Panc1 (cell line): ENCODE data around the gene FAM107B. TPM values are rescaled to one million over a fixed set of nuclear protein-coding genes. Genes with fewer than 3 reads are reported as not detected.

Source experiments
- ATAC-seq: fragments of 200-7000 bp; cut with Tn5 transposase; 2 replicates; pipeline ENCODE4 v1.9.1; 2020; ENCODE audit warnings: mild to moderate bottlenecking, moderate library complexity
- BruUV-seq: library from RNA; stranded (reverse); fragments of 400-500 nt; replicated peaks from 2 replicates; lab custom pipeline; 2021; lab: Mats Ljungman, UMichigan
- CTCF ChIA-PET: fragments of 300-600 bp; sonication (Branson Sonifier 250); formaldehyde crosslinking; loops from one replicate; lab custom pipeline; 2022; ENCODE audit warnings: antibody characterized with exemption; lab: Charles Lee
- POLR2A ChIA-PET: fragments of 300-600 bp; sonication (Branson Sonifier 250); formaldehyde crosslinking; loops from one replicate; lab custom pipeline; 2022; ENCODE audit warnings: antibody characterized with exemption; lab: Charles Lee
- DNase-seq: peaks from one replicate; pipeline ENCODE4 v3.0.0-alpha.2; 2010; ENCODE audit warnings: low read depth, low spot score
- H3K27ac ChIP-seq: 2 replicates; pipeline ENCODE4 v1.5.1; 2011; ENCODE audit warnings: mild to moderate bottlenecking, low read length, inconsistent platforms
- H3K27me3 ChIP-seq: fragments of 200-500 bp; sonication (Bioruptor generic); 2 replicates; pipeline ENCODE4 v1.6.0; 2014; ENCODE audit warnings: low read length, inconsistent platforms; ENCODE audit not compliant: control insufficient read depth, insufficient read depth
- H3K36me3 ChIP-seq: fragments of 200-500 bp; sonication (Bioruptor generic); 2 replicates; pipeline ENCODE4 v1.5.1; 2014; ENCODE audit warnings: inconsistent platforms, mild to moderate bottlenecking, low read length, moderate library complexity; ENCODE audit not compliant: control insufficient read depth, insufficient read depth
- H3K4me1 ChIP-seq: 2 replicates; pipeline ENCODE4 v1.5.1; 2011; ENCODE audit warnings: inconsistent platforms, mild to moderate bottlenecking, low read length, moderate library complexity; ENCODE audit not compliant: control insufficient read depth, insufficient read depth
- H3K4me3 ChIP-seq, 2 experiments: 2 replicates each; pipeline ENCODE4 v1.5.1; 2011 to 2012; ENCODE audit warnings: low read depth in 2 of 2, low read length in 2 of 2, mild to moderate bottlenecking in 2 of 2, inconsistent platforms in 1 of 2, moderate library complexity in 1 of 2
- H3K9me3 ChIP-seq: fragments of 200-500 bp; sonication (Bioruptor generic); 2 replicates; pipeline ENCODE4 v1.5.1; 2014; ENCODE audit warnings: low read depth, mild to moderate bottlenecking, inconsistent platforms, low read length, moderate library complexity; ENCODE audit not compliant: control insufficient read depth, insufficient read depth
- POLR2AphosphoS5 ChIP-seq: IDR thresholded peaks from 2 replicates; pipeline ENCODE4 v1.6.1; 2012; ENCODE audit warnings: mild to moderate bottlenecking, low read depth, low read length, moderate library complexity
- REST ChIP-seq, 2 experiments: IDR thresholded peaks; 2 replicates each; pipeline ENCODE4 v1.6.1; 2011 to 2012; ENCODE audit warnings: low read depth in 2 of 2, control low read depth in 1 of 2, low read length in 1 of 2, mild to moderate bottlenecking in 1 of 2, moderate library complexity in 1 of 2; ENCODE audit not compliant: insufficient read depth in 1 of 2
- SIN3A ChIP-seq: IDR thresholded peaks from 2 replicates; pipeline ENCODE4 v1.6.1; 2012; ENCODE audit warnings: low read depth, mild to moderate bottlenecking, low read length, moderate library complexity, borderline replicate concordance; ENCODE audit not compliant: insufficient read depth
- TCF7L2 ChIP-seq: IDR thresholded peaks from 2 replicates; pipeline ENCODE4 v1.6.1; 2011; ENCODE audit warnings: mild to moderate bottlenecking, low read depth, low read length, inconsistent platforms
- in situ Hi-C: cut with HindIII; loops from 2 replicates; pipeline ENCODE4 v1.10.0; 2016; ENCODE audit warnings: low sequenced_read_pairs, low pct_unique_long_range_greater_than_20kb
- intact Hi-C: fragments of 100-400 bp; cut with micrococcal nuclease; formaldehyde crosslinking; loops from one replicate; pipeline ENCODE4 v1.10.0; 2022; ENCODE audit not compliant: unreplicated experiment
- total RNA-seq: library from RNA; stranded (reverse); gene quantifications from one replicate; pipeline ENCODE4 v1.2.1, GENCODE V29; 2021; ENCODE audit not compliant: unreplicated experiment
- TF ChIP-seq, protein P1 (sequence below): fragments of 450-650 bp; IDR thresholded peaks from 2 replicates; pipeline ENCODE4 v1.5.1; 2017; ENCODE audit warnings: mild to moderate bottlenecking

Gene FAM107B
- total RNA-seq, 1 experiment from 2014 or later: 13.4 TPM

- H3K4me3 ChIP-seq: no peak overlapping the region
- intact Hi-C loops (no loop called here), in situ Hi-C loops (no loop called here)
- DNase-seq: no peak
- ChIA-PET POLR2A (no interaction called here), CTCF (no interaction called here)
- ATAC-seq: no peak
- H3K9me3 ChIP-seq: no peaks in the 10 kb centered on the region
- no peak overlapping the region for H3K27ac ChIP-seq
- no peaks in the 10 kb centered on the region for H3K4me1 ChIP-seq
- no peaks in the 10 kb centered on the region for H3K27me3 ChIP-seq
- H3K36me3 ChIP-seq: no peaks in the 10 kb centered on the region
- TF ChIP-seq POLR2AphosphoS5: no peak
- TF ChIP-seq, protein P1, sequence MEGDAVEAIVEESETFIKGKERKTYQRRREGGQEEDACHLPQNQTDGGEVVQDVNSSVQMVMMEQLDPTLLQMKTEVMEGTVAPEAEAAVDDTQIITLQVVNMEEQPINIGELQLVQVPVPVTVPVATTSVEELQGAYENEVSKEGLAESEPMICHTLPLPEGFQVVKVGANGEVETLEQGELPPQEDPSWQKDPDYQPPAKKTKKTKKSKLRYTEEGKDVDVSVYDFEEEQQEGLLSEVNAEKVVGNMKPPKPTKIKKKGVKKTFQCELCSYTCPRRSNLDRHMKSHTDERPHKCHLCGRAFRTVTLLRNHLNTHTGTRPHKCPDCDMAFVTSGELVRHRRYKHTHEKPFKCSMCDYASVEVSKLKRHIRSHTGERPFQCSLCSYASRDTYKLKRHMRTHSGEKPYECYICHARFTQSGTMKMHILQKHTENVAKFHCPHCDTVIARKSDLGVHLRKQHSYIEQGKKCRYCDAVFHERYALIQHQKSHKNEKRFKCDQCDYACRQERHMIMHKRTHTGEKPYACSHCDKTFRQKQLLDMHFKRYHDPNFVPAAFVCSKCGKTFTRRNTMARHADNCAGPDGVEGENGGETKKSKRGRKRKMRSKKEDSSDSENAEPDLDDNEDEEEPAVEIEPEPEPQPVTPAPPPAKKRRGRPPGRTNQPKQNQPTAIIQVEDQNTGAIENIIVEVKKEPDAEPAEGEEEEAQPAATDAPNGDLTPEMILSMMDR: no peak
- no peak for TF ChIP-seq SIN3A
- TF ChIP-seq REST (IDR thresholded peaks at IDR 0.05; ENCODE audit: insufficient read depth in 1 of 2, low read depth in 2 of 2, low read length in 1 of 2): no peak
- TF ChIP-seq TCF7L2: no peak
- no TSS peak for BruUV-seq
Observed at GRCh38 chr10:14616955-14617730, 157.6 kb downstream of the FAM107B start.

GRCh38 chr10:14616465-14616864, 158.2 kb downstream of the FAM107B start:
- H3K27me3 ChIP-seq: no peaks in the 10 kb centered on the region
- no peaks in the 10 kb centered on the region for H3K9me3 ChIP-seq
- no peaks in the 10 kb centered on the region for H3K4me1 ChIP-seq
- H3K4me3 ChIP-seq: no peak overlapping the region
- ATAC-seq (no peak), DNase-seq (no peak)
- TF ChIP-seq, protein P1: no peak
- TF ChIP-seq POLR2AphosphoS5 (no peak), TCF7L2 (no peak), SIN3A (no peak), REST (IDR thresholded peaks at IDR 0.05; ENCODE audit: insufficient read depth in 1 of 2, low read depth in 2 of 2, low read length in 1 of 2) (no peak)
- BruUV-seq: no TSS peak
- CTCF ChIA-PET: no interaction called here
- no peaks in the 10 kb centered on the region for H3K36me3 ChIP-seq
- POLR2A ChIA-PET: no interaction called here
- intact Hi-C loops (no loop called here), in situ Hi-C loops (no loop called here)
- no peak overlapping the region for H3K27ac ChIP-seq
